Measurements from ENCODE around the gene ACR.
A peak's percentile ranks its signal among the peaks of the same experiment; 100 is the strongest.
"Not testable (repeated sequence)": the region's sequence is repeated elsewhere in the genome, so short reads cannot be mapped to it uniquely, and the experiment has no call there.

The ACR gene

GRCh38 chr22:50734343-50734771 is 3.6 kb upstream of the ACR start:
- no peak for DNase-seq

DNA sequence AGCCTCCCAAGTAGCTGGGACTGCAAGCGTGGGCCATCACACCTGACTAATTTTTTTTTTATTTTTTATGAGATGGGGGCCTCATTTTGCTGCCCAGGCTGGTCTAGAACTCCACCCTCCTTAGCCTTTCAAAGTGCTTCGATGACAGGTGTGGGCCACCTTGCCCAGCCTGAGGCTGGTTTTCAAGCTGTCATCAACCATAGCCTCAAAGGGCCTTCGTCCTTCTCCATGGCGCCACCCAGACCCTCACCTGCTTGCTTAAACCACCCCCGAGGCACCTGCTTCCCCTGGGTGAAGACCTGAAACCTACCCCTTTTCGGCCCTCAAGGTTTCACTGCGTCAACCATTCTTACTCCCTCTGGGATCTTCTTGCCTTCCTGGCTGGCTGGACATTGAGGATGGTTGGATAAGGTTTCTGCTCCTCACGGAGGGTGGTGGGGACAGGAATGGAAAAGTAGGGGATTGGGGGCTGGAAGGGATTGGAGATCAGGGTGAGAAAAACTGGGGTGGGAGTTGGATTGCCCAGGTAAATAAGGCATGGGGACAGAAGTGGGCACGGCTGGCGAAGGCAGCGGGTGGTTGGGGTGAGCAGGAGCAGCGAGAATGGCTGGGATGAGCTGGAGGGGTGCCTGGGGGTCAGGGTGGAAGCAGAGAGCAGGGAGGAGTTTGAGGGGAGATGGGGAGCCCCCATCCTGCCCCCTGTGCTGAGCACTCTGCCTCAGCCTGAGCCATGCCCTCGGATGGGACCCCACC is 2.8 kb upstream of the ACR start:
- DNase-seq = no peak

GRCh38 chr22:50735739-50736030 is 2.3 kb upstream of the ACR start:
- DNase-seq = no peak

- DNase-seq = no peak
Observed at GRCh38 chr22:50738649-50739227, 734 bp downstream of the ACR start.

- DNase-seq = no peak
Observed at GRCh38 chr22:50739279-50739691, 1.3 kb downstream of the ACR start.

DNA sequence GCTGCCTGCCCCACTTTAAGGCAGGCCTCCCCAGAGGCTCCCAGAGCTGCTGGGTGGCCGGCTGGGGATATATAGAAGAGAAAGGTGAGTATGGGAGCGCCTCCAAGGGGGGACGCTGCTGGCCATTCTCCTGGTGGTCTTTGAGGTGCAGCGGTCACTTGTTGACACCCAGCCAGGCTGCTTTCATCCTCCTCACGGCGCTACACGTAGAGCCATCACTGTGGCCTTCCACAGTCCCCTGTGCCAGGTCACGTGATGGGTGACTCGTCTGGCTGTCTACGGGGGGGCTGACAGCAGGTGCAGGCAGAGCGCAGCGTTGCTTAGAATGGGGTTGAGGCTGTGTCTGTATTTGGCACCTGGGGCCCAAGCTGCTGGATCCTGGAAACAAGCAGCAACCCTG is 1.9 kb downstream of the ACR start:
- no peak for DNase-seq

DNA sequence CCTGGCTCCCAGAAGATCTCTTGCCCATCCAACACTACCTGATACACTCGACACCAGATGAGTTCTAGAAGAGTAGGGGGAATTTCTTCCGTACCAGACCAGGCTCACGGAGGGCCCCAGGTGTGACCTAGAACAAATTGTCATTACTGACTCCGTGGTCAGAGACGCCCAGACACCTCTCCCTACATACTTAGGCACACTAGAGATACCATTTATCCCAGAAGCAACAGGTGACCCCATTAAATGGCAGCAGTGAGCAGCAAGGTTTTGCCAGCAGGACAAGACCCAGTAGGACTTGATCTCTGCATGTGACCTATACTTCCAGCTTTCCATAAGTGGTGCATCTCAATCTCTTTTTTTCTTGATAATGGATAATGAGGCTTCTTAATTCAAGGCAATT is 2.7 kb downstream of the ACR start:
- not testable (repeated sequence) for DNase-seq

DNA sequence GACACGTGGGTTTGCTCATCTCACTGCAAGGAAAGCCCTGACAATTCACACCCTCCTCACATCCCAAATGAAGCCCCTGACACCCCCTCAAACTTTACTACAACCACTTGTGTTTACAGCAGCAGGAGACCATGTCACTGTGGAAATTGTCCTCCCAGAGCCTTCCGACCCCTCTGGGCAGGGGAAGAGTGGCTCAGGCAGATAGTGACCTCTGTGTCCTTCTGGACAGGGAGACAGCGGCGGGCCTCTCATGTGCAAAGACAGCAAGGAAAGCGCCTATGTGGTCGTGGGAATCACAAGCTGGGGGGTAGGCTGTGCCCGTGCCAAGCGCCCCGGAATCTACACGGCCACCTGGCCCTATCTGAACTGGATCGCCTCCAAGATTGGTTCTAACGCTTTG is 6.4 kb downstream of the ACR start:
- not testable (repeated sequence) for DNase-seq

DNA sequence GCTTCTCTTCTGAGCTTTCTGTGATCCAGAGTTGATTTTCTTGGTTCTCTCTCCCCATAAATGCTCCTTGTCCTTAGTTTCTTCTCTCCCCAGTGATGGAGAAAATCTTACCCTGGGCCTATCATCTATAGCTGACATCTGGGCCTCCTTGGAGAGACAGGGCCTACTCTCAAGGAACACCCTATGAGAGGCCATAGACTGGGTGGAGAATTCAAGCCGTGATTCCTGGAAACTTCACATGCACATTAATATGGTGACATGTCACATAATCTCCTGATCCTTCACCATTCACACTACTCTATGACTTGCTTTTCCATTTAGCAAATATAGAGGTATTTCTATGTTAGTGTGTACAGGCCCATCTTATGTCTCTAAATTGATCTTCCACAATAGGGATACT is 9.5 kb downstream of the ACR start:
- not testable (repeated sequence) for DNase-seq

DNA sequence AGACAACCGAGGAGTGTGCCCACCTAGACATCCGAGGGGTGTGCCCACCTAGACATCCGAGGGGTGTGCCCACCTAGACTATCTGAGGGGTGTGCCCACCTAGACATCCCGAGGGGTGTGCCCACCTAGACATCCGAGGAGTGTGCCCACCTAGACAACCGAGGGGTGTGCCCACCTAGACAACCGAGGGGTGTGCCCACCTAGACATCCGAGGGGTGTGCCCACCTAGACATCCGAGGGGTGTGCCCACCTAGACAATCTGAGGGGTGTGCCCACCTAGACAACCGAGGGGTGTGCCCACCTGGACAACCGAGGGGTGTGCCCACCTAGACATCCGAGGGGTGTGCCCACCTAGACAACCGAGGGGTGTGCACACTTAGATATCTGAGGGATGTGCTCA is 10.6 kb downstream of the ACR start:
- DNase-seq = not testable (repeated sequence)

- DNase-seq = not testable (repeated sequence)
Observed at GRCh38 chr22:50749302-50750074, 11.5 kb downstream of the ACR start.

DNA sequence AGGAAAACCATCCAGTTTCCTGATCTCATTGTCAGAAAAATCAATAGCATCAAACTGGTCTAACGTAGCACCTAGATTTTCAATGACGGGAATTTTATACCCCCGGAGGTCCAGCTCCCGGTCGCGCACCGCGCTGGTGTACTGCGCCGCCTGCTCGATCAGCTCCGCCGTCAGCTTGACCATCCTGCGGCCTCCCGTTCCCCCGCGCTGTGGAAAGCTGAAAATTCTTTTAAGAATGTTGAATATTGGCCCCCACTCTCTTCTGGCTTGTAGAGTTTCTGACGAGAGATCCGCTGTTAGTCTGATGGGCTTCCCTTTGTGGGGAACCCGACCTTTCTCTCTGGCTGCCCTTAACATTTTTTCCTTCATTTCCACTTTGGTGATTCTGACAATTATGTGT is 17.2 kb downstream of the ACR start:
- not testable (repeated sequence) for DNase-seq

- peak in 1 of 2 donors; percentile 14 for DNase-seq
Observed at GRCh38 chr22:50756406-50756805, 18.4 kb downstream of the ACR start.

DNA sequence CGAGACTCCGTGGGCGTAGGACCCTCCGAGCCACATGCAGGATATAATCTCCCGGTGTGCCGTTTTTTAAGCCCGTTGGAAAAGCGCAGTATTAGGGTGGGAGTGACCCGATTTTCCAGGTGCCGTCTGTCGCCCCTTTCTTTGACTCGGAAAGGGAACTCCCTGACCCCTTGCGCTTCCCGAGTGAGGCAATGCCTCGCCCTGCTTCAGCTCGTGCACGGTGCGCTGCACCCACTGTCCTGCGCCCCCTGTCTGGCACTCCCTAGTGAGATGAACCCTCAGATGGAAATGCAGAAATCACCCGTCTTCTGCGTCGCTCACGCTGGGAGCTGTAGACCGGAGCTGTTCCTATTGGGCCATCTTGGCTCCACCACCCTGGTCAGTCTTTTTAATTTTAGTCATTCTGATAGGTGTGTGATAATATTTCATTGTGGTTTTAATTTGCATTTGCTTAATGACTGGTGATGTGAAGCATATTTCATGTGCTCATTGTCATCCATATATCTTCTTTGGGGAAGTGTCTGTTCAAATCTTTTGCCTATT is 19.0 kb downstream of the ACR start:
- DNase-seq = peak; percentile 60 to 74

DNA sequence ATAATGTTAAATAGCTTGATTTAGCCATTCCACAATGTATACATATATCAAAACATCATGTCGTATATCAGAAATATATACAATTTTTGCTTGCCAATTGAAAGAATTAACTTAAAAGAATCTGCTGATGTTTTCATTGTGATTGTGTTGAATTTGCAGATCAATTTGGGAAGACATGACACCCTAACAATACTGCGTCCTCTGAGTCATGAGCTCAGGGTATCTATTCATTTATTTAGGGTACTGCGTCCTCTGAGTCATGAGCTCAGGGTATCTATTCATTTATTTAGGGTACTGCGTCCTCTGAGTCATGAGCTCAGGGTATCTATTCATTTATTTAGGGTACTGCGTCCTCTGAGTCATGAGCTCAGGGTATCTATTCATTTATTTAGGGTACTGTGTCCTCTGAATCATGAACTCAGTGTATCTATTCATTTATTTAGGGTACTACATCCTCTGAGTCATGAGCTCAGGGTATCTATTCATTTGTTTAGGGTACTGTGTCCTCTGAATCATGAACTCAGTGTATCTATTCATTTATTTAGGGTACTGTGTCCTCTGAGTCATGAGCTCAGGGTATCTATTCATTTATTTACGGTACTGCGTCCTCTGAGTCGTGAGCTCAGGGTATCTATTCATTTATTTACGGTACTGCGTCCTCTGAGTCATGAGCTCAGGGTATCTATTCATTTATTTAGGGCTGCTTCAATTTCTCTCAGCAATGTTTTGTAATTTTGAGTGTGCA is 21.8 kb downstream of the ACR start:
- DNase-seq = not testable (repeated sequence)

DNA sequence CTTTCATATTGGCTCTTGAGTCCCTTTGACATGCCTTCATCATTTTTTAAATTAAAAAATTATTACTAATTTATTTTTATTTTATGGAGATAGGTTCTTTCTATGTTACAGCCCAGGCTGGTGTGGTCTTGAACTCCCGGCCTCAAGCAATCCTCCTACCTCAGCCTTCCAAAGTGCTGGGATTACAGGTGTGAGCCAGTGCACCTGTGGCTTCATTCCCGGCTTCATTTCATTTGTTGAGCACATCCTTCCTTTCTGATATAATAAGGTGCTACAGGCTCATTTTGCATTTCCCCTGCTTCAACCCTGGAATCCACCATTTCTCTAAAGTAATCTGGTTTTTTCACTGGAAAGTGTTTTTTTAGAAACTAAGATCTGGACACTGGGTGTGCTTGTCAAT is 23.8 kb downstream of the ACR start:
- not testable (repeated sequence) for DNase-seq

- not testable (repeated sequence) for DNase-seq
Observed at GRCh38 chr22:50764288-50764687, 26.3 kb downstream of the ACR start.

- DNase-seq = not testable (repeated sequence)
Observed at GRCh38 chr22:50775132-50775531, 37.1 kb downstream of the ACR start.

DNA sequence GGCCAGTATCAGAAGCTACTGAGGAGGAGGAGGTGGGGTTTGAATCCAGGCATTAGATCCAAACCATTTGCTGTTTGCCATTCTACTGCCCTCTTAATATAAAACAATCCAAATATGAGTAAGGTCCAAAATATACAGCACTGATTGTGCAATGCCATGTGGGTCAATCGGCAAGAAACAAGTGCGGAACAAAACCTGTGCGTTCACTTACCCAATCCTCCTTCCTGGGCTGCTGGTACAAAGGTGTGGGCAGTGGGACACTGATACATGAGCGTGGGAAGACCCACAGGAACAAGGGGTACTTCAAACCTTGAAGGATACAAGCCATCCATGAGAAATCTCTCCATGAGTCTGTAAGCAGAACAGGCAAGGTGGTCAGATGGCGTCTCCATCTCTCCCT is 39.6 kb downstream of the ACR start:
- DNase-seq = not testable (repeated sequence)

DNA sequence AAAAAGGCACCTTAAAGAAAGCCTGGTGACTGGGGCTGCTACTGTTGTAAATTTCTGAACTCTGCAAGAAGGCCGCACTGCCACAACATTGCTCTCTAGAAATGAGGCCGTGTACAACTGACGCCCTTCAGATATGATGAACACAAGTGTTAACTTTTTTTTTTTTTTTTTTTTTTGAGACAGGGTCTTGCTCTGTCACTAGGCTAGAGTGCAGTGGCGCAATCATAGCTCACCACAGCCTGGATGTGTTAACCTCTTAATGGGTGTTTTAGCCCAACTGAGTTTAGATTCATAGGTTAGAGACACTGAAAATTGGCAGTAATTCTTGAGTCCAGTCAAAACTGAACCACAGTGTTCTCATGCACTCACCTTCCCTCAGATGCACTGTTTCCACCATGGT is 42.2 kb downstream of the ACR start:
- not testable (repeated sequence) for DNase-seq

- DNase-seq = not testable (repeated sequence)
Observed at GRCh38 chr22:50782253-50782652, 44.2 kb downstream of the ACR start.

GRCh38 chr22:50783033-50783879 is 45.3 kb downstream of the ACR start, which contains the start of gene RABL2B:
RABL2B (minus strand) TSS chr22:50783636; CDS start chr22:50782294, 1,342 bp downstream.
- peak; percentile 86 to 92 for DNase-seq
